Kidney (tissue), 14 donors: ENCODE data around the gene SH2D1B. TPM values are rescaled to one million over a fixed set of nuclear protein-coding genes. Genes with fewer than 3 reads are reported as not detected.
A peak's percentile ranks its signal among the peaks of the same experiment; 100 is the strongest.

Experiments used
- DNase-seq, 5 donors: peaks; one replicate each; pipeline ENCODE4 v3.0.0-alpha.2; 2013 to 2020
- FAIRE-seq: peaks from 2 replicates; lab custom pipeline; 2012; peaks lifted over from hg19 to GRCh38; lab: Jason Lieb, UNC
- H3K27ac ChIP-seq, 2 donors: one replicate each; pipeline ENCODE4 v1.7.0; 2013; ENCODE audit warnings: low read depth in 2 of 2, low read length in 2 of 2, inconsistent platforms in 1 of 2
- H3K27me3 ChIP-seq: one replicate; pipeline ENCODE4 v1.7.1; 2013; ENCODE audit warnings: low read length, inconsistent platforms; ENCODE audit not compliant: control insufficient read depth, insufficient read depth
- H3K36me3 ChIP-seq, 3 donors: one replicate each; pipeline versions ENCODE4 v1.7.0 to v1.7.1; 2013; ENCODE audit warnings: low read length in 3 of 3, control low read depth in 1 of 3, inconsistent platforms in 1 of 3; ENCODE audit not compliant: insufficient read depth in 3 of 3, control insufficient read depth in 2 of 3
- H3K4me1 ChIP-seq, 3 donors: one replicate each; pipeline versions ENCODE4 v1.7.0 to v1.7.1; 2013; ENCODE audit warnings: low read length in 3 of 3, inconsistent platforms in 1 of 3, low read depth in 1 of 3; ENCODE audit not compliant: control insufficient read depth in 2 of 3, insufficient read depth in 2 of 3
- H3K4me3 ChIP-seq, 3 donors: one replicate each; pipeline versions ENCODE4 v1.7.0 to v1.8.1; 2013; ENCODE audit warnings: low read length in 3 of 3, control low read depth in 1 of 3, inconsistent platforms in 1 of 3
- H3K9ac ChIP-seq, 3 donors: one replicate each; pipeline versions ENCODE4 v1.7.0 to v1.7.1; 2013; ENCODE audit warnings: low read length in 3 of 3, control low read depth in 1 of 3, inconsistent platforms in 1 of 3
- H3K9me3 ChIP-seq, 3 donors: one replicate each; pipeline versions ENCODE4 v1.7.0 to v1.7.1; 2013; ENCODE audit warnings: low read length in 3 of 3, control low read depth in 1 of 3, inconsistent platforms in 1 of 3; ENCODE audit not compliant: control insufficient read depth in 2 of 3, insufficient read depth in 1 of 3
- intact Hi-C: fragments of 100-400 bp; cut with DNase I; formaldehyde crosslinking; loops from one replicate; pipeline ENCODE4 v1.11.1; 2022
- polyA plus RNA-seq: library from polyadenylated mRNA; stranded (reverse); fragments of 350-450 nt; fragmentation: Illumina TruSeq; extraction: RNeasy Lipid Tissue Mini Kit (QIAGEN cat#74804); gene quantifications from one replicate; pipeline ENCODE4 v1.2.3, GENCODE V29; 2014; ENCODE audit warnings: low read depth, low replicate concordance; ENCODE audit not compliant: insufficient read depth
- total RNA-seq: library from RNA; stranded (reverse); fragmentation: NEBNext Ultra II Directional; extraction: Animal tissue kit (Norgen Biotek cat#: 25700); gene quantifications from one replicate; pipeline ENCODE4 v1.2.1, GENCODE V29; 2021
- TF ChIP-seq, protein P1 (sequence below): IDR thresholded peaks from 3 replicates; pipeline ENCODE4 v1.5.1; 2012; ENCODE audit warnings: mild to moderate bottlenecking, moderate library complexity, borderline replicate concordance; ENCODE audit not compliant: insufficient read depth; ENCODE audit errors: extremely low read depth
- donor health status: control.
- donor health status: control.
- donor health status: control.
- donor health status: control.
- donor health status: control.
- donor health status: DM: yes; HTN: yes; CAD: no.
- donor health status: Normal renal cell carcinoma (clear cell type).

Gene SH2D1B
- total and polyA plus RNA-seq, 2 donors from 2014 or later: 0.76 TPM; not detected in 1

DNA sequence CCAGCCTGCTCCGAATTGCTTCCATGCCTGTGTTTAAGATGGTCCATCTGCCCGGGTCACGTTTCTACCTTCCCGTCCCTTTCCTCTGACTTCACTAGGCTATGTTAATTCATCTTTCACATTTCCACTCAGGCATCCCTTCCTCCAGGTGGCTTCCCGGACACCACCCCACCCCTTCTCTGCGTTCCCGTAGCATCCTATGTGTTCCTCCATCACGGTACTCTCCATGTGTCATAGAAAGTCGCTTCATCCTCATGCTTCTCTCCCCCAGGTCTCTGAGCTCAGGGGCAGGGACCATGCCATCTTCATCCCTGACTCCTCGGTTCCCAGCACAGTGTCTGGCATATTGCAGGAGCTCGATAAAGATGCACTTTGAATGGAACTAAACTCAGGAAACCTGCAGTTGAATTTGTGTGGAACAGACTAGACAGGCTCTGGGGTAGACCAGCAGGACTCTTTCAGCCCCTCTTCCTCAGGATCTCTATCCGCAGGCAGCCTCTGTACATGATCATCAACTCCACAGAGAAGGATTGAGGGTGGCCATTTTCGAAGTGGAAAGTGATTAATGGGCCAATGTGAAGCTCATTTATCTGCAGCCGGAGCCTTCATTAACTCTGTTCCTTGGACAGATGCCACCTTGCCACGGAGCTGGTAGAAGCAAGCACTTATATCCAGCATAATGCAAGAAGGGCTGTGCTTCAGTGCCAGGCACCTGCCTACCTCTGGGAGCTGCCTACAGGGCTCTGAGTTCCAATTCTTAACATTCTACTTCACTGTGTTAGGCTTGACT lies 21.3 kb downstream of the SH2D1B start:
- Histone ChIP-seq H3K9me3 (no peaks in the 10 kb centered on the region), H3K4me3 (no peak overlapping the region), H3K36me3 (no peaks in the 10 kb centered on the region), H3K9ac (no peak overlapping the region), H3K27me3 (no peaks in the 10 kb centered on the region), H3K4me1 (peaks cover 0 to 6% (median 0%) of the 10 kb centered on the region in 3 donors), H3K27ac (no peak overlapping the region)
- intact Hi-C loops: no loop called here
- DNase-seq (no peak), FAIRE-seq (no peak)
- TF ChIP-seq, protein P1, sequence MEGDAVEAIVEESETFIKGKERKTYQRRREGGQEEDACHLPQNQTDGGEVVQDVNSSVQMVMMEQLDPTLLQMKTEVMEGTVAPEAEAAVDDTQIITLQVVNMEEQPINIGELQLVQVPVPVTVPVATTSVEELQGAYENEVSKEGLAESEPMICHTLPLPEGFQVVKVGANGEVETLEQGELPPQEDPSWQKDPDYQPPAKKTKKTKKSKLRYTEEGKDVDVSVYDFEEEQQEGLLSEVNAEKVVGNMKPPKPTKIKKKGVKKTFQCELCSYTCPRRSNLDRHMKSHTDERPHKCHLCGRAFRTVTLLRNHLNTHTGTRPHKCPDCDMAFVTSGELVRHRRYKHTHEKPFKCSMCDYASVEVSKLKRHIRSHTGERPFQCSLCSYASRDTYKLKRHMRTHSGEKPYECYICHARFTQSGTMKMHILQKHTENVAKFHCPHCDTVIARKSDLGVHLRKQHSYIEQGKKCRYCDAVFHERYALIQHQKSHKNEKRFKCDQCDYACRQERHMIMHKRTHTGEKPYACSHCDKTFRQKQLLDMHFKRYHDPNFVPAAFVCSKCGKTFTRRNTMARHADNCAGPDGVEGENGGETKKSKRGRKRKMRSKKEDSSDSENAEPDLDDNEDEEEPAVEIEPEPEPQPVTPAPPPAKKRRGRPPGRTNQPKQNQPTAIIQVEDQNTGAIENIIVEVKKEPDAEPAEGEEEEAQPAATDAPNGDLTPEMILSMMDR: no peak

DNA sequence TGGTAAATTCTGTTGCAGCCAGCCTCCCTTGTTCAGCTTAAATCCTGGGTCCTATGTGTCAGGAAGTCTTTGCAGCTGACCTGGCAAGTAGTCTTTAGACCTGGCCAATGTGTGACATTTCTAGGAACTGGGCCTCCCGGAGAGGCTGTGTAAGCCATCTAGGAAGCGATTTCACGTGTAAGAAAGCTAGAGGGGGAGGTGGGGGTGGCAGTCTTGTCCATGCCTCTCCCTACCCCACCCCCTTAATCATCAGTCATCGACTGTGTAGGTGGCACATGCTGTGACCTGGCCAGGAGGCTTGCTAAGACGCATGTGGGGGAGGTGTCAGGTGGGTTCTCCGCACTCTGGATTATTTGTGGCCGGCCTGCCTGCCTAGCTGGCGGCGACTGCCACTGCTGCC lies 22.0 kb downstream of the SH2D1B start:
- no peaks in the 10 kb centered on the region for H3K27me3 ChIP-seq
- no peak overlapping the region for H3K27ac ChIP-seq
- H3K4me1 ChIP-seq: peaks cover 0 to 6% (median 0%) of the 10 kb centered on the region in 3 donors
- TF ChIP-seq, protein P1: no peak
- no peaks in the 10 kb centered on the region for H3K36me3 ChIP-seq
- DNase-seq (peak in 2 of 5 donors; percentile 22 to 41), FAIRE-seq (no peak)
- no peak overlapping the region for H3K4me3 ChIP-seq
- no peak overlapping the region for H3K9ac ChIP-seq
- H3K9me3 ChIP-seq: no peaks in the 10 kb centered on the region
- intact Hi-C loops: no loop called here

DNA sequence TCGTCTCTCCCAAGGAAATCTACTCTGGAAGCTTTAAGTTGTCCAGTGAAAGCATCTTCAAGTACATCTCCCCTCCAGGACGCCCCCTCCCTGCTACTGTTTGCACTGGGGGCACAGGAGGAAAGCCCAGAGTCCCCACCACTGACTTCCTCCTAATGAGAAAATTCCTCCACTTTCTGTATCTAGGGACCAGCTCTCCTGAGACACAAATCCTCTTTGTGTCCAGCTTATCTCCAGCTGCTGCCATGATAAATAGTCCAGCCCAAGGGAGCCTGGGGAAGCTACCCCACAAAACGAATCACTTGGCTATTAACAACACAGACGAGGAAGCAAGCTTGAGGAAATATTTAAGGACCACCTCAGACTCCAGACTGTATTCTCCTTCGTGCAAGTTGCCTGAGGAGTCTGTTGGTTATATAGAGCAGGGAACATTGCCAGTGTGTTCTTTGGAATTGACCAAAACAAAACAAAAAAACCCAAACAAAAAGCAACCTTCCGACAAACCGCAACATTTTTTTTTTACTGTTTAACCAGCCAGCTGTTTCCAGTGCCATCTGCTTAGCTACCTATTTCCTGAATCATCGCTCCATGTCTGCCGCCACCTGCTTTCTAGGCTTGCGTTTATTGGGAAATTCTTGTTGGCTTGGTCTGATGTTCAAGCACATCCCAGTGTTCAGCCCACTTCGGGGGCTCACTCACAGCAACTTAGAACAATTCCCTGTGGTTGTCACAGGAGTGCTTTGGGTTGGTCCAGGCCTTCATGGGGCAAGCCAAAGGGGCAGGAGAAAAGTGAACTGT lies 22.7 kb downstream of the SH2D1B start:
- no peak overlapping the region for H3K4me3 ChIP-seq
- intact Hi-C loops: no loop called here
- DNase-seq: no peak
- H3K9me3 ChIP-seq: no peaks in the 10 kb centered on the region
- no peak for FAIRE-seq
- no peak overlapping the region for H3K9ac ChIP-seq
- TF ChIP-seq, protein P1: no peak
- peaks cover 0 to 6% (median 0%) of the 10 kb centered on the region in 3 donors for H3K4me1 ChIP-seq
- no peak overlapping the region for H3K27ac ChIP-seq
- no peaks in the 10 kb centered on the region for H3K36me3 ChIP-seq
- H3K27me3 ChIP-seq: no peaks in the 10 kb centered on the region
